HG03025 (cell line): ENCODE data around the gene STARD13.
"Not testable (repeated sequence)": the region's sequence is repeated elsewhere in the genome, so short reads cannot be mapped to it uniquely, and the experiment has no call there.

ENCODE experiments used
- ATAC-seq: cut with Tn5 transposase; IDR thresholded peaks from one replicate; pipeline ENCODE4 v1.9.1; 2021; ENCODE audit warnings: mild to moderate bottlenecking, moderate library complexity; ENCODE audit not compliant: unreplicated experiment, low FRiP score

STARD13 gene

DNA sequence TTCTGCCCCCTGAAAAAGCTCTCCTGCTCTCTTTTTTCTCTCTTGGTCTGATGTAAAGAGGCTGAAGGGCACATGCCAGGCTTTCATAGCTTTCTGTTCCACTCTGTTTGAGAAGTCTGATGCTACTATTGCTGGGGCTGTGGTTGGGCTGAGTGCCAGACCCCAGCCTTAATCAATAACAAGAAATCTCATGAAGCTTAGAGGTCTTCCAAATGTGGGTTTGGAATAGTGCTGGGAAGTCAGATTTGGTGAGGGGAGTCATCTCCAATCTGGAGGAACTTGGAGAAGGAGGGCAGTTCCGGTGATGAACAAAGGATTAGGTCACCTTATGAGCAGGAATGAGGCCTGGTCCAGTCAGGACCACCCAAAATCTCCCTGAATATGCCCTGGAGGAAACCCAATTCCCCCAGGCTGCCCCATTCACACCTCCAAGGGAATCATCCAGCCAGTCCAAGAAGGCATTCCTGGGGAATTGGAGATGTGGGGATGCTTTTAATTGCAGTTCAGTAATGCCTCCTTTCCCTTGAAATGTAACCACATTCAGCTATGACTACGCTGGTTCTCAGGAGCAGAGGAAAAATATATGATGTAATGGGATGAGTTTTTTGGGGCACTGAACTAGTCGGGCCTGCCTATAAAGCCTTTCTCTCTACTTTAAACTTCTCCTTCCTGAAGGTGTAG is 102.0 kb downstream of the STARD13 start:
- ATAC-seq: no peak

DNA sequence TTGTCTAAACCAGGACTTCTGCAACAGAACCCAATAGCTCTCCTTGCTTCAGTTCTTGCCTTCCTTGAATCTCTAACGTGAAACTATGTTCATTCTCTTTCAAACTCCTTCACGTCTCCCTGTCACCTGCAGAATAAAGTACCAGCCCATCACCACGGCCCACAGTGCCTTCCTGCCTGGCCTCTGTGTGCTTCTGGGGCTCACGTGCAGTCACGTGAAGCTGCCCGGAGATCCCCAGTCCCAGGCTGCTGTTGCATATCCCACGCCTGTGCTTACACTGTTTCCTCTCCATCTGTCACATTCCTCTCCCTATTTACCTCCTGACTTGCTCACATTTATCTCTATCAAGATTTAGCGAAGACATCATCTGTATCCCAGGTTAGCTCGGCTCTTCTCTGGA is 102.8 kb downstream of the STARD13 start:
- ATAC-seq: no peak

DNA sequence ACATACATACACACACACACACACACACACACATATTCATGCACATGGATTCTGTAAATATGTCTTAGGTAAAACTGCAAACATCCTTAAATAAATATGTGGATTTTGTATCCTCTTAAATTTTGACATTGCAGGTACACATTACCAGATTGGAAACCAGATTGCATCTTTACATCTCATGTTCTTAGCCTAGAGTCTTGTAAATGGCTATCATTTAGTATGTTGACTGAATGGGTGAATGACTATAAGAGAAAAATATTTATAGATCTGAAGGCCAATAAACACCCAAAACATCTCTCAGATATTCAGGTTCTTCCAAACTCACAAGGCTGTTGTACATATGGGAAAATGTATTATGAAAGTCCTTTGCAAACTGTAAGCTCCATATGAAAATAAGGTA is 104.3 kb downstream of the STARD13 start:
- ATAC-seq: no peak

DNA sequence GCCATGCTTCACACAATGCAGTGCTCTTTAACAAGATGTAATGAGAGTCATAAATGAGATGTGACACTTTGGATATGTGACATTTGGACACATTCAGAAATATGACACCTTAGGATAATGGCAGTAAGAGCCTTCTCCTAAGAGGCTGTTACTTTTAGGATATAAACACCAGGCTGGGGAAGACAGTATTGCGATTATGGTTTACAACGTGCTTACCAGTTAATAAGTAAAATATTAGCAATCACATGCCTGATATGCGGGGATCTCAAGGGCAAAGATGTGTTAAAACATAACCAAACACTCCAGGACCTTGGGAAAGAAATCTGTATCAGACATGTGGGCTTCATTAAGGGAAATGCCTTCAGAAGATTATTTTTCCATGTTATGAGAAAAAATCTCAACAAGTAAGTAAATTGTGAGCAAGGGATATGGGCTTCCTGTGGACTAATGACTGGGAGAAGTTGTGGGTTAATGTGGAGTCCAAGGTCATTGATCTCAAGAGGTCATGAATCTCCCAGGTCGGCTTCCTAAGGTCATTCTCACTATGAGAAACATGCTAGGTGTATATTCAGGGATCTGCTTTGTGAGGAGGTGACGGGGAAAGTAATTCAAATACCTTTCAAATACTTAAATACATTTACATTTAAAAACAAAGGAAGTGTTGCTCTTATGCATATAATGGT is 105.3 kb downstream of the STARD13 start:
- ATAC-seq: no peak

DNA sequence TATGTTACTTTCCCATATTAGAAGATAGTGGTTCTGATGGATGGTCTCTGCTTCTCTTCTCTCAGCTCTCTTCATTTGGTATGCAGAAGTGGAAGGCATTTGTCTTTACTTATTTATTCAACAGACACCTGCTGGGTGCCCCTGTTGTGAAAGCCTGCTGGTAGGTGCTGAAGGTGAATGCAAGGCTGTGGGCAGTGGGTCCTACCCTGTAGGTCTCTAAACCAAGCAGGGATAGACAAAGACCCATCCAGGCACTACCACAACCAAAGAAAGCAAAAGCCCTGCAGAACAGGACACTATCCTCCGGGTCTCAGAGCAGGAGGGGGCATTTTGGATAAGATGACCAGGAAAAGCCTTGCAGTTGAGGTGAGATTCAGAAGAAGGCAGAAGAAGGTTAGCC is 106.1 kb downstream of the STARD13 start:
- ATAC-seq: no peak

DNA sequence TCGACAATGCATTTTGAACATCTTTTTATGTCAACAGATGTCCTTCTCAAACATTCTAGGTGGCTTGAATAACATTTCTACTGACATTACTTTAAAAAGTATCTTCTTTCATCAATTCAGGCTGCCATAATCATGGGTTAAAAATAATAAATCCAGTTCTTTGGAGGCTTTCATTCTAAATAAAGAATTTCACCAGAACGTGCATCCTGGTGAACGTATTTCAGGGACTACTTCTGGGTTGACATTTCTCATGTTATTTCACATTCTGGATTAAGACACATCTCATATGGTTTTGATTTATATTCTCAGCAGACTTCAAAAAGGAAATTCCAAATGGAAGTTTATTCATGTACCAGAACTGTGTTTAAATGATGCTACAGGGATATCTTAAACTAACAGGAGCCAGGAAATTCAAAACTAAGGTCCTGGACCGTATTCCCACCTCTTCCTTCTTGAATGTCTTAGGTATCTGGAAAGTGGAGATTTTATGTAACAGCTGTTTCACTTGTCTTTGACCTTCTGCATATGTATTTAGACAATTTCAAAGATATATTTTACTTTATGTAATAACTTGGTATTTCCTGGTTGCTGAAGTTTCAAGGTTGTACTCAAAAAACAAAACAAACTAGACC is 107.2 kb downstream of the STARD13 start:
- ATAC-seq: no peak

DNA sequence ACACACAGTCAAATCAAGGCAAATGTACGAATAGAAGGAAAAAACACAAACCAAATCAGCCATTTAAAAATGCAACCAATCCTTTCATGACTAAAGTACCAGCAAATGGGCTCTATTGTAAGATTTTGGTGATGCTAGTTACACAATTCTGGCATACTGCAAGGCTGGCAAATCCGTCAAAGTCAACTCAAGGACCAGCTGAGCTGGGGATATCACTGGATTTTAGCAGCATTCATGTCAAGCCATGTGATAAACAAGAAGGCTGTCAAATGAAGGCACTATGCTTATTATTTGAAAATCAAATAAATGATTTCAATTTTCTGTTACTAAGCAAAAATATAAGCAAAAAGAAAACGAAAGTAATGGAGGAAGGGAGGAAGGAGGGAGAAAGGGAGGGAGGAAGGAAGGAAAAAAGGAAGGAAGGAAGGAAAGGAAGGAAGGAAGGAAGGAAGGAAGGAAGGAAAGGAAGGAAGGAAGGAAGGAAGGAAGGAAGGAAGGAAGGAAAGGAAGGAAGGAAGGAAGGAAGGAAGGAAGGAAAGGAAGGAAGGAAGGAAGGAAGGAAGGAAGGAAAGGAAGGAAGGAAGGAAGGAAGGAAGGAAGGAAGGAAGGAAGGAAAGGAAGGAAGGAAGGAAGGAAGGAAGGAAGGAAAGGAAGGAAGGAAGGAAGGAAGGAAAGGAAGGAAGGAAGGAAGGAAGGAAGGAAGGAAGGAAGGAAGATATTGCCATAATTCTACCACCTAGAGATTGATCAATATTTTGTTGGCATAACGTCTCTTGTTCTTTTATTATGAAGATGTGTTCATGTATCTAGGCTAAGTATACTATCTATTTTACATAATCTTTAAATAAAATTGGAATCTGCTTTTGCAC is 108.0 kb downstream of the STARD13 start:
- ATAC-seq: not testable (repeated sequence)

DNA sequence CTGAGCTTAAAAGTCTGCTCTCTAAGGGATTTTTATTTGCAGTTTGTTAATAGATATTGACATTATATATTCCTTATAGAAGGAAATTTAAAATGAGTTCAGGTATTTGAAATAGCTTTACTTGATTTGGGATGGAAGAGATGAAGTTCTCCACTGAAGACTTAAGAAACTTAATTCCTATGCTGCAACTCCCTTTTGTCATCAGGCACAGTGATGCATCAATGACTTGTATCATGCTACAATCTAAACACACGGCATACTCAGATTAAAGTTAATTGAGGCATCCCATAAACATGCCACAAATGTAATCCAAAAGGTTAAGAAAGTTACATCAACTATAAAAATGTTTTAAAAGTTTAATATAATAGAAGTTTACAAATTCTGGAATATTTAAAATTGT is 109.0 kb downstream of the STARD13 start:
- ATAC-seq: no peak

DNA sequence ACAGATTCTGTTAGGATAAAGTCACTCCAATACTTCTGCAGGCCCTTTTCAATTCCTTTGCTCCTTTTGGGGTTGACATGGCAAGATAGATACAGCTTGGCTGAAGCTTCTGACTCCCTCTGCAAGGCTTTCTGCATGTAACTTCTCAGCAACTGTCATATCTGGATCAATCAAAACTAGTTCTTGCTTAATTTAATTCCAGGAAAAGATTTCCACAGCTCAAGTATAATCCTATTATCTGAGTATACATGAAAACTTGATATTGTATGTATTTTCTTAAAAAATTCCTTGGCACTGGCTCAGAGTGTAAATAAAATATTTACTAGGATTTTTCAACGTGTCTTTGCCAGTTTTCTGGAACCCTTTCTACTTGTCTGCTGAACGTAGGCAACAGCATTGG is 109.6 kb downstream of the STARD13 start:
- no peak for ATAC-seq

DNA sequence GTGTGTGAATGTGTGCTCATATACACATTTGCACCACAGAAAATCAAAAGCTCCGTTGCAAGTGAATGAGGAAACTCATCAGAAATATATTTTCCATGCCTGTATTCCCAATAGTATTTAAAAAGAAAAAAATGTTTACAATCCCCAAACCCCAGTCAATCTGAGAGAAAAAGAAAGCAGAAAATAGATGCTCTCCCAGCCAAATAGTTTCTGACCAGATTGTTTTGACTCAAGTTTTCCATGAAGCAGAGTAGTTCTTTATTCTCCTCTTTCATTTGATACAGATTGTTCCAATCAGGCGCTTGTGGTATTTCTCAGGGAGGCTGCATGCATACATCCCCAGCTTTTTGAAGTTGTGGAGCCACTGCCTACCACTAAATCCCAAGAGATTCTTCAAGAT is 110.6 kb downstream of the STARD13 start:
- no peak for ATAC-seq

DNA sequence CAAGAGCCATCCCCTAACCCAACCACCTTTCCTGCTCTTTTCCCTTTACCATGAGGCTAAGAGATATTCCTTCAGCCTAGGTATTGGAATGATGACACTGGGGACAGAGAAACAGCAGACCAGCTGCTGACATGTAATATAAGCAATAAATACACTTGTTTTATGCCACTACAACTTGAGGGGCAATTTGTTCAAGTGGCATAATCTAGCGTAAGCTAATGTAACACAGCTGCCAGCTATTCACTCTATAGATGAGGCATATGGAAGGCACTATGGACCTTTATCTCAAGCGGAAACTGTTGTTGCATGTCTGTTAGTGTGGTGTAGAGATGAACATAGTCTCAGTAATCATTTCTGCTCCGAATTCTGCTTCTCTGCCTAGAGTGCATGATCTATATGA is 111.1 kb downstream of the STARD13 start:
- no peak for ATAC-seq

DNA sequence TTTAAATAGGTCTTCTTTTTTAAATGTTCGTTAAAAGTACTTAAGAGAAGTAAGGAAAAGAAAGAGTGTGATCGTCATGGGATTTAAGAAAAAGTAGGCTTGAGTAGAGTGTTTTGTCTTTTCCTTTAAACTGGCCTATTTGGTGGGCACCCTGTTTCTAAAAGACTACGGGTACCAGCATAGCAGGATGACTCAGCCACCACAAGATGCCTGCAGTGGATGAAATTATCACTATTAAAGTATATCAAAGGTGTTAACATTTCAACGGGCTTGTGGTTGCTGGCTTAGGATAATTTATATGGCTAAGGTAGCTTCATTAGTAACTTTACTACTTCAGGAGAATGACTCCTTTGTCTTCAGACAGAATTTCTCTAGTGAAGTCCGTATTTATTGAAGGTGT is 112.6 kb downstream of the STARD13 start:
- ATAC-seq: no peak

DNA sequence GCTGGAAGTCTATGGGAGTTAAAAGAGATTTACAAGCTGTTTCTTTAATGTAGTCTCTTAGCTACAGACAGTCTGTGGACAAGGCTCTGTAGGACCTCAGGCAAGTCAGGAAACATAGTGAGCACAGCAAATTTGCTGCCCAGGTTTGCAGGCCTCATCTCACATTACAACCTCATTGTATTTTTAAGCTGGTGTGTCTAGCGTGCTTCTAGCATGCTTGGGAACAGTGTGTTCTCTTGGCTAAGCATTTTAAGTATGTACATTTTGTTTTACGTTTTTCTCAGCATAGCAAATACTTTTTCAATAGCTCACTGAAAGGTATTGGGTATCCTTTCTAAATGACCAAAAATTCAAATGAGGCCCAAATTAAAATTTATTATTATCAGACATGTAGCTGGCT is 113.2 kb downstream of the STARD13 start:
- ATAC-seq: no peak

DNA sequence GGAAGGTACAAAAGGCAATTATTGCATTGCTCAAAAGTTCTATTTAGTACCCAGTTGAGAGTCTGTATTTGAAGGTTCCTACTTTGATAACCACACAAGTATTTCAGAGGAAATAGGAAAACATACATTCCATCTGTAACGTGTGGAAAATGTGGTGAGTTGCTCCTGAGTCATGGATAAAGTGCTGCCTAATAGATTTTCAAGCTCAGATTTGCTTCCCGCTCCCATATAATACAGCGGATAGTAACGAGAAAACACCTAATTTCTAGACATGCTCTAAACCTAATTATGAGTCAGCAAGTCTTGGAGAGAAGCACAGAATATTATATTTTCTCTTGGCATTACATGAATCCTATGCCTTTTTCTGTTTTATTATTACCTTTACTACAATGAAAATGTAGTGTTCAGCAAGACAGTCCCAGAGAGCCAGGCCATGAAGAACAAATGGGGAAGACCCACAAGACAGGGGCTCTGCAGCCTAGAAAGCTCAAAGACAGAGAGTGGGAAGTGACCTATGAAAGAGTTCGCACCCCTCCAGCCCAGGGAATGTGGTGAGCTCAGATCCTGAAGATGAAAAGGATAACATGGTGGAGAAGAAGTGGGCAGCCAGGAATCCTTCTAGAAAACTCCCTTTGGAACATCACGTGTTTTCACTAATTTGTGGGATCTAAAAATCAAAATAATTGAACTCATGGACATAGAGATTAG is 116.1 kb downstream of the STARD13 start:
- ATAC-seq: no peak

DNA sequence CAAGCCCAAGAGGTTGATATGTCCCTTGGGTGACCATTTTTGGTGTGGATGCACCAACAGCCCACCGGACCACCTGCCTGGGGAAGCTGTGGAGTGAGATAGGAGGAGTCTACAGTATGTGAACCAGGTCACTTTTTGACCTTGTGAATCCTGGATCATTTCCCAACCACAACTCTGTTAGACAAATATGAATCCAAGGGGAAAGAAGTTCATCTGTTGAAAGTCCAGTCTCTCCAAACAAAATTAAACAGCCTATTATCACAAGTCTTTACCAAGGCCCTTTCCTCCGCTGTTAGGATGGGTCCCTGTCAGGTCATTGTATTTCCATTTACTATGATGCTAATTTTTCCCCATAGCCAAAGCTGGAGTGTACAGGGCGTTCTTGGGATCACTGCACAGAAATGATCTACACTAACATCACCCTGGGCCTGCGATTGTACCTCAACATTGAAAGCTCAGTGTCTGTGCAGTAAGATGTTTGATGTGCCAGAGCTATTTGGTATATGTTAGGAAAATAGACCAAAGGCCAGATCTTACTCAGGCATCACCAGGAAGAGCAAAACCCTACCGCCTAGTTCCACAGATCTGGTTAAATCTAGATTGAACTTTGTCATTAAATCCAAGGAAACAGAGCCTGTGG is 117.1 kb downstream of the STARD13 start:
- no peak for ATAC-seq

DNA sequence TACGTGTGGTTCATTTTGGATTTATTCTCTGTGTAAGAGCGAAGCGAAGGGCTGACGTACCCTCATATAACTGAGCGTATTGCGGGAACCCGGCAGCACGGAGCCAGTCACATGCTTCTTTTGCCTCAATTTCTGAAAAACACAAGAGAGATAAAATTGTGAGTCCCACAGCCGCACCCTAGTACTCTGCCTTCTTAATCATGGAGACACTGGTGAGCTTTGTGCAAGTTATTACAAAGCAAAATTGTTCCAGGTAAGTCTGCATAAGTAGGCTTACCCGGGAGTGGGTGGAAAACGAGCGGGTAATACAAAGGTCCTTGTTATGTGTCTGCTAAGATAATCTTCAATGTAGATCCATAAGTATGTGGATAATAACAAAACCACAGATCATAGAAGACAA is 118.1 kb downstream of the STARD13 start:
- no peak for ATAC-seq

DNA sequence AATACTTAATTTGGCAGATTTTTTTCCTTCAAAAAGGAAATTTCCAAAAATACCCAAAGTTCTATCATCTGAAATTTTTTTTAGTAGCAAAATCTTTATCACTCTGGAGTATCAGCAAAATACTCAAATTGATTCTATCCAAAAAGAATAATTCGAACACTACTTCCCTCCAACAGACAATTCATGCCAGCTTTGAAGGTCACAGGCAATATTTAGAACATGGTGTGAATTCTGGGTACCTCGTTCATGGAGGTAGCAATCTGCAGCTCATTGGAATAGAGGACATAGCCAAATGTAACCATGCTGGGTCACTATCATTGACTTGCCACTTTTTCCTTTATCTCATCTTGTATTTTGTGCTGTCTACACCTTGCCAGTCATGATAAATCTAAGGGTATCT is 119.8 kb downstream of the STARD13 start:
- ATAC-seq: no peak

DNA sequence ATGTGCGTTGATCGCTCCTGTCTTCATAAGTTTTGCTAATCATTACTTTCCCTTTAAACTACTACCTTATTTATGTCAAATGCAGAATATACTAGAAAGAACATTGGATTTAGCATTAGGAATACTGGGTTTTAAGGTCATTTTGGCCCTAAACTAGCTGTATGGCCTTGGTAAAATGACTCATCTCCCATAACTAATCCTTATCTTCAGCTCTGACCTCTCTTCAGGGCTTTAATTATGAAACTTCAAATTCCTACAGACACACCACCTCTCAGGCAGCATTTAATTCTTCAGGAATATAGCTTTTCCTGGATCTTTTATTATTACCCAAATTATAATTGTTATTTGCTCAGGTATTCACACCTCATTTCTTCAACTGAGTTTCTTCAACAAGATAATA is 121.2 kb downstream of the STARD13 start:
- ATAC-seq: no peak

DNA sequence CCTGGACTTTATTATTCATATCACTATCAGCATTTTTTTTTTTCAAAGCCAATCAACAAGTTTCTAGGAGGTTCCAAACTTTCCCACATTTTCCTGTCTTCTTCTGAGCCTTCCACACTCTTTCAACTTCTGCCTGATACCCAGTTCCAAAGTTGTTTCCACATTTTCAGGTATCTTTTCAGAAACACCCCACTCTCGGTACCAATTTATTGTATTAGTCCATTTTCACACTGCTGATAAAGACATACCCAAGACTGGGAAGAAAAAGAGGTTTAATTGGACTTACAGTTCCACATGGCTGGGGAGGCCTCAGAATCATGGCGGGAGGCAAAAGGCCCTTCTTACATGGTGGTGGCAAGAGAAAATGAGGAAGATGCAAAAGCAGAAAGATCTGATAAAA is 122.8 kb downstream of the STARD13 start:
- not testable (repeated sequence) for ATAC-seq

DNA sequence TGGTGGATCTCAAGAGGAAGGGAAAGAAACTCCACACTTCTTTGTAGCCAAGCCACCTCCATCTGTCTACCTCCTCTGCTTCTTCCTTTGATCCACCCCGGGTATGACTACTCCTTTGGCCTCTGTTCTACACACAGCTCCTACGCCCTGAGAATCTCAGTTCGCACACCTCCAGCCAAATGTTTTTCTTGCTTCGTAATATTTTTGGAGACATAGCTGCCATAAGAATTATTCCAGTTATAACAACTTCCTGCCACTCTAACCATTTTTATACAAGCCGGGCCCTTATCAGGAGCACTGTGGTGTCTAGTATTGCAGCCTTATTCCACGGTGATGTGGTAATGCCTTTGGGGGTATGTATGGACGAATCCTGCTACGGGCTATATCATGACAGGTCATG is 126.7 kb downstream of the STARD13 start:
- no peak for ATAC-seq
